ENCODE measurements around the gene ZHX3. TPM values are rescaled to one million over a fixed set of nuclear protein-coding genes. Genes with fewer than 3 reads are reported as not detected.

Gene ZHX3
- total and polyA plus RNA-seq, 2 donors (not counting 1 experiment from before 2014, with no cell fraction given), result 4.3 to 22.2 TPM

DNA sequence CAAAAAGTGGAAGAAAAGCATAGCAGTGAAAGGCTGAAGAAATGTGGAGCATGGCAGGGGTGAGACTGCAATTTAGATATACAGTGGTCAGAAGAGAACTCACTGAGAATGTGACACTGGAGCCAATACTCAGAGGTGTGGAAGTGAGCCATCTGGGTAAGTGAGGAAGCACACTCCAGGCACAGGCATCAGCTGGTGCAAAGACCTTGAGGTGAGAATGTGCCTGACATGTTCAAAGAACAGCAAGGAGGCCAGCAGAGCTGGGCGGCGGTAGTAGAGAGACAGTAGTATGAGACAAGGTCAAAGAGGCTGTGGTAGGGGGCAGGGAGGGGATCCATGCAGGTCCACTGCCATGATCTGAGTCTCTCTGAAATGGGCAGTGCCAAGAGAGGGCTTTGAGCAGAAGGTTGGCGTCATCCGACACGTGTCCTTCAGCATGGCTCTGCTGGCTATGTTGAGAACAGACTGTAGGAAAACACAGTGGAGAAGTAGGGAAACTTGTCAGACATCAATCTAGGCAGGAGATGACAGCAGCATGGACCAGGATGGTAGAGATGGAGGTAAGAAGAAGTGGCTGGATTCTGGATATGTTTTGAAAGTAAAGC is 95.8 kb downstream of the ZHX3 start:
- no peak overlapping the region for H3K4me3 Mint-ChIP-seq
- Histone ChIP-seq H3K4me1 (ENCODE audit: control insufficient read depth in 2 of 2, insufficient read depth in 2 of 2, low read length in 2 of 2) (no peaks in the 10 kb centered on the region), H3K9me3 (ENCODE audit: control extremely low read depth in 1 of 3, control insufficient read depth in 2 of 3, insufficient read depth in 1 of 3, low read length in 2 of 3) (no peaks in the 10 kb centered on the region), H3K36me3 (replicated peaks in 1 of 2; ENCODE audit: control extremely low read depth in 1 of 2, control insufficient read depth in 1 of 2, extremely low read depth in 1 of 2, insufficient read depth in 2 of 2, low read length in 1 of 2) (no peaks in the 10 kb centered on the region), H3K79me2 (ENCODE audit: control insufficient read depth, insufficient read depth, low read length) (no peaks in the 10 kb centered on the region), H3K4me2 (replicated peaks; ENCODE audit: low read depth, low read length, poor library complexity, severe bottlenecking) (no peak overlapping the region), H3K27ac (ENCODE audit: low read length in 2 of 2) (no peak overlapping the region), H3K4me3 (ENCODE audit: control extremely low read depth in 1 of 5, extremely low read depth in 1 of 5, insufficient read depth in 1 of 5, low read depth in 2 of 5, low read length in 4 of 5) (no peak overlapping the region), H3K9ac (ENCODE audit: low read length) (no peak overlapping the region), H3K27me3 (replicated peaks in 1 of 4; ENCODE audit: control extremely low read depth in 1 of 4, control insufficient read depth in 3 of 4, insufficient read depth in 4 of 4, low read length in 3 of 4) (no peaks in the 10 kb centered on the region), H2AFZ (ENCODE audit: insufficient read depth, low read depth, low read length, poor library complexity, severe bottlenecking) (no peak overlapping the region), H4K20me1 (ENCODE audit: control insufficient read depth, insufficient read depth, low read length, poor library complexity, severe bottlenecking) (no peaks in the 10 kb centered on the region)
- peaks cover 4% of the 10 kb centered on the region for H3K4me1 Mint-ChIP-seq
- H3K9me3 Mint-ChIP-seq (ENCODE audit: insufficient read depth), result no peaks in the 10 kb centered on the region
- no peak overlapping the region for H3K27ac Mint-ChIP-seq
- TF ChIP-seq, protein P1, sequence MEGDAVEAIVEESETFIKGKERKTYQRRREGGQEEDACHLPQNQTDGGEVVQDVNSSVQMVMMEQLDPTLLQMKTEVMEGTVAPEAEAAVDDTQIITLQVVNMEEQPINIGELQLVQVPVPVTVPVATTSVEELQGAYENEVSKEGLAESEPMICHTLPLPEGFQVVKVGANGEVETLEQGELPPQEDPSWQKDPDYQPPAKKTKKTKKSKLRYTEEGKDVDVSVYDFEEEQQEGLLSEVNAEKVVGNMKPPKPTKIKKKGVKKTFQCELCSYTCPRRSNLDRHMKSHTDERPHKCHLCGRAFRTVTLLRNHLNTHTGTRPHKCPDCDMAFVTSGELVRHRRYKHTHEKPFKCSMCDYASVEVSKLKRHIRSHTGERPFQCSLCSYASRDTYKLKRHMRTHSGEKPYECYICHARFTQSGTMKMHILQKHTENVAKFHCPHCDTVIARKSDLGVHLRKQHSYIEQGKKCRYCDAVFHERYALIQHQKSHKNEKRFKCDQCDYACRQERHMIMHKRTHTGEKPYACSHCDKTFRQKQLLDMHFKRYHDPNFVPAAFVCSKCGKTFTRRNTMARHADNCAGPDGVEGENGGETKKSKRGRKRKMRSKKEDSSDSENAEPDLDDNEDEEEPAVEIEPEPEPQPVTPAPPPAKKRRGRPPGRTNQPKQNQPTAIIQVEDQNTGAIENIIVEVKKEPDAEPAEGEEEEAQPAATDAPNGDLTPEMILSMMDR (IDR thresholded peaks at IDR 0.05), result no peak
- TF ChIP-seq EZH2 (IDR thresholded peaks at IDR 0.05; ENCODE audit: borderline replicate concordance, insufficient read depth, low read depth, low read length, poor library complexity, severe bottlenecking), result no peak
- no peaks in the 10 kb centered on the region for H3K27me3 Mint-ChIP-seq
- WGBS (ENCODE audit: insufficient coverage), result 98% methylated on average over 5 of the region's 5 CpGs
- intact Hi-C loops (cut with micrococcal nuclease), result no loop called here
- CTCF ChIA-PET, result no interaction called here
- ATAC-seq (ENCODE audit: low read depth), result no peak
- no peak for DNase-seq
- POLR2A ChIA-PET, result no interaction called here

GRCh38 chr20:41219824-41220223 is 97.7 kb downstream of the ZHX3 start:
- TF ChIP-seq, protein P1 (IDR thresholded peaks at IDR 0.05), result no peak
- no peak for TF ChIP-seq EZH2 (IDR thresholded peaks at IDR 0.05; ENCODE audit: borderline replicate concordance, insufficient read depth, low read depth, low read length, poor library complexity, severe bottlenecking)
- no peak overlapping the region for H3K4me3 Mint-ChIP-seq
- Histone ChIP-seq H3K4me2 (replicated peaks; ENCODE audit: low read depth, low read length, poor library complexity, severe bottlenecking) (no peak overlapping the region), H3K36me3 (replicated peaks in 1 of 2; ENCODE audit: control extremely low read depth in 1 of 2, control insufficient read depth in 1 of 2, extremely low read depth in 1 of 2, insufficient read depth in 2 of 2, low read length in 1 of 2) (no peaks in the 10 kb centered on the region), H3K4me1 (ENCODE audit: control insufficient read depth in 2 of 2, insufficient read depth in 2 of 2, low read length in 2 of 2) (no peaks in the 10 kb centered on the region), H3K4me3 (ENCODE audit: control extremely low read depth in 1 of 5, extremely low read depth in 1 of 5, insufficient read depth in 1 of 5, low read depth in 2 of 5, low read length in 4 of 5) (no peak overlapping the region), H3K9me3 (ENCODE audit: control extremely low read depth in 1 of 3, control insufficient read depth in 2 of 3, insufficient read depth in 1 of 3, low read length in 2 of 3) (no peaks in the 10 kb centered on the region), H2AFZ (ENCODE audit: insufficient read depth, low read depth, low read length, poor library complexity, severe bottlenecking) (no peak overlapping the region), H3K9ac (ENCODE audit: low read length) (no peak overlapping the region), H3K27me3 (replicated peaks in 1 of 4; ENCODE audit: control extremely low read depth in 1 of 4, control insufficient read depth in 3 of 4, insufficient read depth in 4 of 4, low read length in 3 of 4) (no peaks in the 10 kb centered on the region), H4K20me1 (ENCODE audit: control insufficient read depth, insufficient read depth, low read length, poor library complexity, severe bottlenecking) (no peaks in the 10 kb centered on the region), H3K79me2 (ENCODE audit: control insufficient read depth, insufficient read depth, low read length) (no peaks in the 10 kb centered on the region), H3K27ac (ENCODE audit: low read length in 2 of 2) (no peak overlapping the region)
- H3K27ac Mint-ChIP-seq, result no peak overlapping the region
- CTCF ChIA-PET, result interaction anchor here (1.1 to 1.9 kb wide), 3 partner anchors 12 to 120 kb away, joined by 4 to 7 read pairs (median 7); partner anchors contain the start of gene LPIN3
- ATAC-seq (ENCODE audit: low read depth) (no peak), DNase-seq (no peak)
- no peaks in the 10 kb centered on the region for H3K27me3 Mint-ChIP-seq
- intact Hi-C loops (cut with micrococcal nuclease), result no loop called here
- POLR2A ChIA-PET, result interaction anchor here (0.6 kb wide), 1 partner anchor 121 kb away, joined by 3 read pairs; the partner anchor contains the start of gene LPIN3
- peaks cover 2% of the 10 kb centered on the region for H3K4me1 Mint-ChIP-seq
- no peaks in the 10 kb centered on the region for H3K9me3 Mint-ChIP-seq (ENCODE audit: insufficient read depth)
- WGBS (ENCODE audit: insufficient coverage), result 100% methylated on average over 1 of the region's 2 CpGs

All from B cell (primary cell).